Measurements from ENCODE around the gene LUZP2.

GRCh38 chr11:24779791-24780190, 282.9 kb downstream of the LUZP2 start:
- TF ChIP-seq POLR2A (IDR thresholded peaks at IDR 0.05) (no peak), CTCF (IDR thresholded peaks at IDR 0.05) (no peak)

Data from gastroesophageal sphincter (tissue), 3 donors.